ENCODE results near the gene DFFA. TPM values are rescaled to one million over a fixed set of nuclear protein-coding genes. Genes with fewer than 3 reads are reported as not detected.
A peak's percentile ranks its signal among the peaks of the same experiment; 100 is the strongest.

DFFA gene
- total and polyA plus RNA-seq, 2 experiments from 2014 or later = 24.1 to 30.0 TPM

DNA sequence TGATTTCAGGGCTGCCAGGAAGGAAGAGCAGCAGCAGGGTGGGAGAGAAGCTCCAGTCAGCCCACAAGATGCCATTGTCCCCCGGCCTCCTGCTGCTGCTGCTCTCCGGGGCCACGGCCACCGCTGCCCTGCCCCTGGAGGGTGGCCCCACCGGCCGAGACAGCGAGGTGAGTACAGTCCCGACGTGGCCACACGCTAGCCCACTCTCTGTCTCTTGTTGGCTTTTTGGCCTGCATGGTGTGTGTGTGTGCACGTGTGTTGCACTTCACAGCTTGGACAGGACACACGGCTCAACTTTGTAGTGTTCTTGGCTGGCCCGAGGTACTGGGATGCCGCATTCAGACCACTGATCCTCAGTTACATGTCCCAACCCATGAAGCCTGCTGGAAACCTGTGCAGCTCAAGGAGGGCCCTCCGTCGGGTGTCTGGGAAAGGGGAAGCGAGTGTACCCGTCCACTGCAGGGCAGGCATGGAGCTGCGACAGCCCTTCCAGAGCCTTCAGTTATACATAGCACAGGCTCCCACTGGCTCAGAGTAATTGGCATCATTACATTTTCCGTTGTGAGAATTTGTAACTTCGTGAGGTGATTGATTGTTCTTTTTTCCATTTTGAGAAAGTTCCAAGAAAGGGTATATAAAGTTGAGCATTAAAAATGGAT is 22.0 kb downstream of the DFFA start:
- no peak overlapping the region for H2AFZ ChIP-seq
- WGBS (ENCODE audit: low lambda C conversion rate, missing lambda C conversion rate) = 87% methylated on average over 21 of the region's 21 CpGs
- no peak overlapping the region for H3K27ac ChIP-seq
- no peak for TF ChIP-seq EZH2 (IDR thresholded peaks at IDR 0.05; ENCODE audit: borderline replicate concordance)
- TF ChIP-seq EZH2phosphoT487 (IDR thresholded peaks at IDR 0.05; ENCODE audit: low read depth, severe bottlenecking, unreplicated experiment) = no peak
- TF ChIP-seq, protein P1, sequence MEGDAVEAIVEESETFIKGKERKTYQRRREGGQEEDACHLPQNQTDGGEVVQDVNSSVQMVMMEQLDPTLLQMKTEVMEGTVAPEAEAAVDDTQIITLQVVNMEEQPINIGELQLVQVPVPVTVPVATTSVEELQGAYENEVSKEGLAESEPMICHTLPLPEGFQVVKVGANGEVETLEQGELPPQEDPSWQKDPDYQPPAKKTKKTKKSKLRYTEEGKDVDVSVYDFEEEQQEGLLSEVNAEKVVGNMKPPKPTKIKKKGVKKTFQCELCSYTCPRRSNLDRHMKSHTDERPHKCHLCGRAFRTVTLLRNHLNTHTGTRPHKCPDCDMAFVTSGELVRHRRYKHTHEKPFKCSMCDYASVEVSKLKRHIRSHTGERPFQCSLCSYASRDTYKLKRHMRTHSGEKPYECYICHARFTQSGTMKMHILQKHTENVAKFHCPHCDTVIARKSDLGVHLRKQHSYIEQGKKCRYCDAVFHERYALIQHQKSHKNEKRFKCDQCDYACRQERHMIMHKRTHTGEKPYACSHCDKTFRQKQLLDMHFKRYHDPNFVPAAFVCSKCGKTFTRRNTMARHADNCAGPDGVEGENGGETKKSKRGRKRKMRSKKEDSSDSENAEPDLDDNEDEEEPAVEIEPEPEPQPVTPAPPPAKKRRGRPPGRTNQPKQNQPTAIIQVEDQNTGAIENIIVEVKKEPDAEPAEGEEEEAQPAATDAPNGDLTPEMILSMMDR (IDR thresholded peaks at IDR 0.05; ENCODE audit: poor library complexity) = no peak
- peaks cover 10% of the 10 kb centered on the region for H3K4me1 ChIP-seq (ENCODE audit: insufficient read depth)
- no peaks in the 10 kb centered on the region for H4K20me1 ChIP-seq (ENCODE audit: insufficient read depth, poor library complexity, severe bottlenecking)
- no peak overlapping the region for H3K4me3 ChIP-seq
- DNase-seq (ENCODE audit: low spot score) = no peak
- H3K27me3 ChIP-seq = no peaks in the 10 kb centered on the region
- H3K79me2 ChIP-seq = no peaks in the 10 kb centered on the region
- H3K36me3 ChIP-seq (replicated peaks; ENCODE audit: insufficient read depth, low read depth) = no peaks in the 10 kb centered on the region
- no peaks in the 10 kb centered on the region for H3K9me2 ChIP-seq (replicated peaks; ENCODE audit: insufficient read depth)
- H3K4me2 ChIP-seq = peak overlapping the region; percentile 65
- H3K9me3 ChIP-seq (ENCODE audit: low read depth) = no peaks in the 10 kb centered on the region

DNA sequence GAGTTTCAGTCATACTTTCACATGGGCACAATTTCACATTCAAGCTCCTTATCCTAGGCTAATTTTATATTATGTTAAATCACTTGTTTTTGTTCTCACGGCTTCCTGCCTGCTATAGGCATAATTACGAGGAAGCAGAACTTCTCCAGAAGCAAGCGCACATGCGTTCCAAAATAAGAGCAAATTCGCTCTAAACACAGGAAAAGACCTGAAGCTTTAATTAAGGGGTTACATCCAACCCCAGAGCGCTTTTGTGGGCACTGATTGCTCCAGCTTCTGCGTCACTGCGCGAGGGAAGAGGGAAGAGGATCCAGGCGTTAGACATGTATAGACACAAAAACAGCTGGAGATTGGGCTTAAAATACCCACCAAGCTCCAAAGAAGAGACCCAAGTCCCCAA is 22.6 kb downstream of the DFFA start, which contains the start of gene CORT:
Gene CORT, plus strand, starts transcription at position 281 of the 400 bp plus-strand sequence. CDS start 193 bp downstream, outside the sequence.
- H3K9me3 ChIP-seq (ENCODE audit: low read depth) = no peaks in the 10 kb centered on the region

DNA sequence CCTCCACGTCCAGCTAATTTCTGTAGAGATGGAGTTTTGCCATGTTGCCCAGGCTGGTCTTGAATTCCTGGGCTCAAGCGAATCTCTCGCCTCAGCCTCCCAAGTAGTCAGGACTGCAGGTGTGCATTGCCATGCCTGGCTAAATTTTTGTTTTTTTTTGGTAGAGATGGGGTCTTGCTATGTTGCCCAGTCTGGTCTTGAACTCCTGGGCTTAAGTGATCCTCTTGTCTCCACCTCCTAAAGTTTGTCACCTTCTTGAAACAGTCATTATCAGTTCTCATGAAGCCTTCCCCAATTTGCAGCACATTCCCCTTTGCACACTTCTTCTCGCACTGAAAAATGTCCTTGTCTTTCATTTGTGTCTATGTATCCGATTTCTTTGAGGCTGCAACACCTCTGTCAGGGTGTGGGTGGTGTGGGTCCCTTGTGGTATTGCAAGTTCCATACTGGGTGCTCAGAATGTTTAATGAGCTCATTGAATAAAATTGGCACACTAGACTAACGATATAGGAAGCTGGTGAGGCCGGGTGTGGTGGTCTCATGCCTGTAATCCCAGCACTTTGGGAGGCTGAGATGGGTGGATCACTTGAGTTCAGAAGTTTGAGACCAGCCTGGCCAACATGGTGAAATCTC is 25.4 kb downstream of the DFFA start:
- no peaks in the 10 kb centered on the region for H3K9me2 ChIP-seq (replicated peaks; ENCODE audit: insufficient read depth)
- WGBS (ENCODE audit: low lambda C conversion rate, missing lambda C conversion rate) = 98% methylated on average over 7 of the region's 7 CpGs

More for the DNA sequence above, 22.6 kb downstream of the DFFA start, which contains the start of gene CORT:
- Histone ChIP-seq H4K20me1 (ENCODE audit: insufficient read depth, poor library complexity, severe bottlenecking) (no peaks in the 10 kb centered on the region), H3K79me2 (no peaks in the 10 kb centered on the region), H2AFZ (no peak within 1 kb of the TSS), H3K9me2 (replicated peaks; ENCODE audit: insufficient read depth) (no peaks in the 10 kb centered on the region), H3K4me3 (no peak within 1 kb of the TSS), H3K27ac (peak within 1 kb of the TSS; percentile 32), H3K4me2 (peak within 1 kb of the TSS; percentile 65), H3K27me3 (no peaks in the 10 kb centered on the region), H3K4me1 (ENCODE audit: insufficient read depth) (peaks cover 10% of the 10 kb centered on the region), H3K36me3 (replicated peaks; ENCODE audit: insufficient read depth, low read depth) (no peaks in the 10 kb centered on the region)
- 91% methylated on average over 10 of the region's 10 CpGs for WGBS (ENCODE audit: low lambda C conversion rate, missing lambda C conversion rate)
- no peak for DNase-seq (ENCODE audit: low spot score)
- TF ChIP-seq EZH2 (IDR thresholded peaks at IDR 0.05; ENCODE audit: borderline replicate concordance) (no peak), EZH2phosphoT487 (IDR thresholded peaks at IDR 0.05; ENCODE audit: low read depth, severe bottlenecking, unreplicated experiment) (no peak)
- TF ChIP-seq, protein P1 (IDR thresholded peaks at IDR 0.05; ENCODE audit: poor library complexity) = no peak

More for the DNA sequence above, 25.4 kb downstream of the DFFA start:
- DNase-seq (ENCODE audit: low spot score) = no peak
- Histone ChIP-seq H3K79me2 (no peaks in the 10 kb centered on the region), H2AFZ (no peak overlapping the region), H3K4me1 (ENCODE audit: insufficient read depth) (peaks cover 10% of the 10 kb centered on the region), H4K20me1 (ENCODE audit: insufficient read depth, poor library complexity, severe bottlenecking) (no peaks in the 10 kb centered on the region), H3K4me2 (no peak overlapping the region), H3K9me3 (ENCODE audit: low read depth) (no peaks in the 10 kb centered on the region), H3K27me3 (no peaks in the 10 kb centered on the region), H3K36me3 (replicated peaks; ENCODE audit: insufficient read depth, low read depth) (no peaks in the 10 kb centered on the region), H3K27ac (no peak overlapping the region), H3K4me3 (no peak overlapping the region)
- TF ChIP-seq EZH2 (IDR thresholded peaks at IDR 0.05; ENCODE audit: borderline replicate concordance) = no peak
- TF ChIP-seq, protein P1 (IDR thresholded peaks at IDR 0.05; ENCODE audit: poor library complexity) = no peak
- TF ChIP-seq EZH2phosphoT487 (IDR thresholded peaks at IDR 0.05; ENCODE audit: low read depth, severe bottlenecking, unreplicated experiment) = no peak
